Endothelial cell of umbilical vein (primary cell): ENCODE data around the gene ZBTB40. TPM values are rescaled to one million over a fixed set of nuclear protein-coding genes. Genes with fewer than 3 reads are reported as not detected.

Experiments
- BruUV-seq: library from RNA; stranded (reverse); fragments of 400-500 nt; replicated peaks from 2 replicates; lab custom pipeline; 2021; lab: Mats Ljungman, UMichigan
- CTCF ChIA-PET: fragments of 300-600, 350-600 bp; sonication (Branson Sonifier 250); formaldehyde crosslinking; loops from one replicate; lab custom pipeline; 2021; ENCODE audit warnings: antibody characterized with exemption, inconsistent platforms; lab: Charles Lee
- POLR2A ChIA-PET: fragments of 300-600, 350-600 bp; sonication (Branson Sonifier 250); formaldehyde crosslinking; loops from one replicate; lab custom pipeline; 2021; ENCODE audit warnings: antibody characterized with exemption, inconsistent platforms; lab: Charles Lee
- DNase-seq: peaks from one replicate; pipeline ENCODE4 v3.0.0-alpha.2; 2011; ENCODE audit warnings: low read depth, low spot score
- FAIRE-seq: peaks from 2 replicates; lab custom pipeline; 2011; peaks lifted over from hg19 to GRCh38; lab: Jason Lieb, UNC
- H2AFZ ChIP-seq: 2 replicates; pipeline ENCODE4 v1.6.0; 2012; ENCODE audit warnings: low read depth, low read length, control low read depth, inconsistent platforms
- H3K27ac ChIP-seq: 2 replicates; pipeline ENCODE4 v1.5.1; 2011; ENCODE audit warnings: low read depth, mild to moderate bottlenecking, control low read depth, low read length, moderate library complexity; ENCODE audit not compliant: insufficient read depth
- H3K27me3 ChIP-seq, 2 experiments: 2 replicates each; pipeline versions ENCODE4 v1.6.0 to v1.6.1; 2011; ENCODE audit warnings: low read length in 2 of 2, mixed read lengths in 1 of 2; ENCODE audit not compliant: control insufficient read depth in 2 of 2, insufficient read depth in 2 of 2
- H3K36me3 ChIP-seq, 2 experiments: 2 replicates in 1 of 2; 3 replicates in 1 of 2; pipeline ENCODE4 v1.5.1; 2011; ENCODE audit warnings: low read length in 2 of 2, mild to moderate bottlenecking in 1 of 2, moderate library complexity in 1 of 2; ENCODE audit not compliant: control insufficient read depth in 2 of 2, insufficient read depth in 2 of 2; ENCODE audit errors: extremely low read depth in 1 of 2
- H3K4me1 ChIP-seq: 3 replicates; pipeline ENCODE4 v1.5.1; 2011; ENCODE audit warnings: mild to moderate bottlenecking, low read length; ENCODE audit not compliant: control insufficient read depth, insufficient read depth; ENCODE audit errors: extremely low read depth
- H3K4me2 ChIP-seq: 2 replicates; pipeline ENCODE4 v1.6.1; 2011; ENCODE audit warnings: low read length, control low read depth, mixed read lengths; ENCODE audit not compliant: insufficient read depth
- H3K4me3 ChIP-seq, 3 experiments: fragments of 200-600 bp in 1 of 3; sonication (generic), shearing (Covaris generic) in 1 of 3; replicated peaks in 1 of 3; 2 replicates each; pipeline ENCODE4 v1.5.1; 2011 to 2016; ENCODE audit warnings: control low read depth in 3 of 3, low read length in 3 of 3, mild to moderate bottlenecking in 2 of 3, inconsistent platforms in 1 of 3, low read depth in 1 of 3, moderate library complexity in 1 of 3; ENCODE audit not compliant: insufficient read depth in 1 of 3
- H3K79me2 ChIP-seq: 2 replicates; pipeline ENCODE4 v1.6.0; 2012; ENCODE audit warnings: low read length, inconsistent platforms; ENCODE audit not compliant: control insufficient read depth, insufficient read depth
- H3K9ac ChIP-seq: replicated peaks from 2 replicates; pipeline ENCODE3; 2011; ENCODE audit warnings: low read length, control low read depth; ENCODE audit not compliant: insufficient read depth; ENCODE audit errors: extremely low read depth
- H3K9me1 ChIP-seq: replicated peaks from 3 replicates; pipeline ENCODE4 v1.6.0; 2011; ENCODE audit warnings: mild to moderate bottlenecking, low read length; ENCODE audit not compliant: control insufficient read depth, insufficient read depth; ENCODE audit errors: extremely low read depth
- H3K9me3 ChIP-seq: replicated peaks from 2 replicates; pipeline ENCODE4 v1.5.1; 2012; ENCODE audit warnings: low read length, inconsistent platforms; ENCODE audit not compliant: control insufficient read depth, insufficient read depth
- H4K20me1 ChIP-seq: replicated peaks from 2 replicates; pipeline ENCODE3; 2011; ENCODE audit warnings: mild to moderate bottlenecking, low read length; ENCODE audit not compliant: control insufficient read depth, insufficient read depth; ENCODE audit errors: extremely low read depth
- CTCF ChIP-seq, 2 donors: IDR thresholded peaks; 1 replicate in 1 of 2; 2 replicates in 1 of 2; pipeline ENCODE4 v1.5.1; 2011; ENCODE audit warnings: low read length in 2 of 2, mild to moderate bottlenecking in 2 of 2, moderate library complexity in 2 of 2, control low read depth in 1 of 2, inconsistent platforms in 1 of 2, low read depth in 1 of 2; ENCODE audit not compliant: insufficient read depth in 1 of 2; ENCODE audit errors: extremely low read depth in 1 of 2
- EZH2 ChIP-seq: IDR thresholded peaks from 2 replicates; pipeline ENCODE4 v1.6.1; 2012; ENCODE audit warnings: borderline replicate concordance, low read depth, mild to moderate bottlenecking, moderate library complexity, low read length, inconsistent platforms; ENCODE audit not compliant: severe bottlenecking
- FOS ChIP-seq: IDR thresholded peaks from 2 replicates; pipeline ENCODE4 v1.6.1; 2011; ENCODE audit warnings: mild to moderate bottlenecking, low read length, moderate library complexity, borderline replicate concordance; ENCODE audit not compliant: insufficient read depth
- GATA2 ChIP-seq: IDR thresholded peaks from 2 replicates; pipeline ENCODE4 v1.7.0; 2011; ENCODE audit warnings: low read depth, mild to moderate bottlenecking, moderate library complexity, mixed read lengths, low read length; ENCODE audit not compliant: insufficient read length, insufficient read depth
- JUN ChIP-seq: IDR thresholded peaks from 2 replicates; pipeline ENCODE4 v1.6.1; 2011; ENCODE audit warnings: borderline replicate concordance, low read depth; ENCODE audit not compliant: insufficient read length, insufficient read depth
- MAX ChIP-seq: IDR thresholded peaks from 2 replicates; pipeline ENCODE4 v1.6.1; 2011; ENCODE audit not compliant: insufficient read depth, insufficient read length
- MYC ChIP-seq: IDR thresholded peaks from one replicate; pipeline ENCODE4 v1.6.1; 2011; ENCODE audit warnings: mild to moderate bottlenecking, low read depth, low read length
- POLR2AphosphoS5 ChIP-seq: IDR thresholded peaks from 2 replicates; pipeline ENCODE4 v1.6.1; 2012; ENCODE audit warnings: low read depth, mild to moderate bottlenecking, control low read depth, low read length, moderate library complexity; ENCODE audit not compliant: insufficient read depth
- dilution Hi-C: fragments of 300-500 bp; cut with MboI; formaldehyde crosslinking; loops from one replicate; pipeline ENCODE4 v1.15.0; 2019; ENCODE audit warnings: low sequenced_read_pairs; ENCODE audit not compliant: extremely low pct_ligation_motif_present
- intact Hi-C: fragments of 100-400 bp; cut with micrococcal nuclease; formaldehyde crosslinking; loops from one replicate; pipeline ENCODE4 v1.10.0; 2022
- polyA plus RNA-seq, 4 experiments: library from polyadenylated mRNA; depleted of rRNA in 3 of 4; stranded (reverse) in 3 of 4; unstranded in 1 of 4; fragments of >200 nt; gene quantifications; 2 replicates each; pipeline versions ENCODE4 v1.2.1 to v1.2.3, GENCODE V29; 2011 to 2012; ENCODE audit warnings: missing spikeins in 1 of 4
- total RNA-seq: library from RNA; stranded (reverse); gene quantifications from 2 replicates; pipeline ENCODE4 v1.2.3, GENCODE V29; 2021

The ZBTB40 gene
- total and polyA plus RNA-seq, 2 donors (not counting 3 experiments of a cell fraction or from before 2014, with no cell fraction given) = 12.3 to 21.3 TPM

- Histone ChIP-seq H3K9me1 (no peaks in the 10 kb centered on the region), H3K9ac (no peak overlapping the region), H3K4me3 (no peak overlapping the region), H3K4me2 (no peak overlapping the region), H2AFZ (no peak overlapping the region), H3K27ac (no peak overlapping the region), H3K4me1 (no peaks in the 10 kb centered on the region), H3K27me3 (peaks cover 2 to 7% of the 10 kb centered on the region in 2 experiments), H3K9me3 (no peaks in the 10 kb centered on the region), H4K20me1 (no peaks in the 10 kb centered on the region), H3K79me2 (no peaks in the 10 kb centered on the region), H3K36me3 (no peaks in the 10 kb centered on the region)
- TF ChIP-seq EZH2 (no peak), MYC (no peak), POLR2AphosphoS5 (no peak), GATA2 (no peak), MAX (no peak), JUN (no peak), FOS (no peak), CTCF (IDR thresholded peaks at IDR 0.05; ENCODE audit: extremely low read depth in 1 of 2, insufficient read depth in 1 of 2, low read depth in 1 of 2, low read length in 2 of 2) (no peak)
- CTCF ChIA-PET = no interaction called here
- POLR2A ChIA-PET = no interaction called here
- no peak for DNase-seq
- intact Hi-C loops = no loop called here
- no TSS peak for BruUV-seq
- dilution Hi-C loops = no loop called here
- FAIRE-seq = no peak
Measured at GRCh38 chr1:22570140-22570909, 118.7 kb downstream of the ZBTB40 start.
